ENCODE measurements around the gene INA.

DNA sequence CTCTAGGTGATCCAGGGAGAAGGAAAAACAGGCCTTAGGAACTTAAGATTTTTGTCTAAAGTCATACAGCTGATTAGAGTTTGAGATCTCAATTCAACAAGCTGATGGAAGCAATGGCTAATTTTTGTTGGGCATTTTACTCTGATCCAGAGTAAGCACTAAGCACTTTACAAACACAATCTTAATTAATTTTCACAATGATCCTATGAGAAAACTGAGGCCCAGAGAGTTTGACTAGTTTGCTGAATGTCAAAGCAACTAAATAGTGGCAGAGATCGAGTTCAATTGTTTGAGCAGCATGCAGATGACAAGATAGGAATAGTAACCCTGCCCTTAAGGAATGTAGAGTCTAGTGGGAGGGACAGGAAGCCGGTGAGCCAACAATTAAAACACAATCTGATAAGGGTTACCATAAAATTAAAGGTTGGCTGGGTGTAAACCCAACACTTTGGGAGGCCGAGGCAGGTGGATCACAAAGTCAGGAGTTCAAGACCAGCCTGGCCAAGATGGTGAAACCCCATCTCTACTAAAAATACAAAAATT lies 44.7 kb upstream of the INA start:
- TF ChIP-seq ZC3H10 (CRISPR knock-in tag; IDR thresholded peaks at IDR 0.05) (no peak), CSDC2 (CRISPR knock-in tag; IDR thresholded peaks at IDR 0.05) (no peak)

Measured in SK-N-SH treated with all-trans-retinoic acid at 6 μM for 48 hours (cell line).